Left ventricle myocardium superior (tissue), 1 donor: Measurements from ENCODE around the gene ETFB. TPM values are rescaled to one million over a fixed set of nuclear protein-coding genes. Genes with fewer than 3 reads are reported as not detected.

ENCODE experiments used
- ATAC-seq: fragments of 200-7000 bp; cut with Tn5 transposase; one replicate; pipeline ENCODE4 v1.9.1; 2020; ENCODE audit warnings: mild to moderate bottlenecking, moderate library complexity
- DNase-seq: peaks from one replicate; pipeline ENCODE4 v3.0.0-alpha.2; 2020
- intact Hi-C: fragments of 100-400 bp; cut with micrococcal nuclease; formaldehyde crosslinking; loops from one replicate; pipeline ENCODE4 v1.11.0; 2022
- total RNA-seq: library from RNA; stranded (reverse); fragmentation: NEBNext Ultra II Directional; extraction: Animal tissue kit (Norgen Biotek cat#: 25700); gene quantifications from one replicate; pipeline ENCODE4 v1.2.1, GENCODE V29; 2021
- donor health status: DM: no; HTN: yes; CAD: no; lungs with severe emphysema.

The ETFB gene
- total RNA-seq, 1 donor from 2014 or later: 448 TPM

DNA sequence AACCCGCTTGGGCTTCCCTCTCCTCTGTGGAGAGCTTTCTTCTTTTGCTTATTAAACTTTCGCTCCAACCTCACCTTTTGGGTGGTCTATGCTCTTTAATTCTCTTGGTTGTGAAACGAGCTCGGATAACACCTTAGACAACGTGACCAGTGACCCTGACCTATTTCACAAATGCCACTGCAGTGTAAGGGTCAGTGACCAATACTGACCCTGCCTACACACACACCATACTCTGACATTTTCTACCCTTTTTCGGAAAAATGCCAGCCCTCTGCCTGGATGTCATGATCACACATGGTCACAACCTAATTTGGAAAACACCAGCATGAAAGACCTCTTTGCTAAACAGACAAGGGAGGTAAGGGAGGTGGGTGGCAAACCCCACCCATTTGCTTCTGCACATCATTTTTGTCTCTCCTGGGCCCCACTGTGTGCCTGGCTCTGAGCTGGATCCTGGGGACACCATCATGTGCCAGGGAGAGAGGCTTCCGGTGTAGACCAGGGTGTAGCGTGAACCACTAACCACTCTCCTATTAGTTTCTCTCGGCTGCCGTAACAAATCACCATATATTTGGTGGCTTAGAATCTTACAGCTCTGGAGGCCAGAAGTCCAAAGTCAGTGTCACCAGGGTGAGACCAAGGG is 9.9 kb downstream of the ETFB start:
- intact Hi-C loops: no loop called here
- ATAC-seq (no peak), DNase-seq (no peak)

DNA sequence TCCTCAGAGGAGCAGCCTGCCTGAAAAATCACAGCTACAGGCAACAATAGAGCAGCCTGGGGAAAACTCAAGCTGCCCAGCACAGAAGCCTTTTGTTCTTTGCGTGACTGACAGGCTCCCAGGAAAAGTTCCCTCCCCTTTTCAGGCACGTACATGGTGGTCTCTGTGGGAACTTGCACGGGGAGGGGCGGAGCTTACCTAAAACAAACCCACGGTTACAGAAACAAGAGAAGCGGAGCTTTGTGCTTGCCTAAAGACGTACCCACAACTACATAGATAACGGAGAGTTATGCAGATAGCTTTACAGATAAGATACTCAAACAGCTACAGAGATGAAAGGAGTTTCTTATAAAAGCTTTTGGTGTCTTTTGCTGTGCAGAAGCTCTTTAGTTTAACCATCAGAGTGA is 11.4 kb downstream of the ETFB start:
- DNase-seq (no peak), ATAC-seq (no peak)
- intact Hi-C loops: no loop called here

DNA sequence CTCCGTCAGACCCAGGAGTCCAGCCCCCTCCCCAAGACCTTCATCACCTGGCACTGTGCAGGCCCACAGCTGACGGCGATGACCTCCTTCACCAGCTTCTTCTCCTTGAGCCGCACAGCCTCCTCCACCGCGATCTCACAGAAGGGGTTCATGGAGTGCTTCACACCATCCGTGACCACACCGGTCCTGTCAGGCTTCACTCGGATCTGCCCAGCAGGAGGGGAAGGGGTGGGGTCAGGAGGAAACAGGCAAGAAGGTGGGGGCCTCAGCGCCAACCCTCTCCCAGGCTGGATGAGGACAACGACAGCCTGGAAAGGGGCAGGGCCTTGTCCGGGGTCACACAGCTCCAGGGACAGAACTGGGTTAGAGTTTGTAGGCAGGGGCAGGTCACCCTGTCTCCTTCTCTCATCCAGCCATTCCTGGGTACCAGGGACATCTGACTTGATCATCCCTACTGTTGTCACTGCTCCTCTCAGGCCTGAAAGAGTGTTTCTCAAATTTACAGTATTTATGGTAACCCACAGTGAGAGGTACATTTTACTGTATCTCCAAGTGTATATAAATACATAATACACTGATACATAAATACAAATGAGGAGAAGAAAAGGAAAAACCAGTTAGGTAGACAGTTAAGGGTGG is 12.0 kb downstream of the ETFB start:
- ATAC-seq: no peak
- DNase-seq: no peak
- intact Hi-C loops: no loop called here

DNA sequence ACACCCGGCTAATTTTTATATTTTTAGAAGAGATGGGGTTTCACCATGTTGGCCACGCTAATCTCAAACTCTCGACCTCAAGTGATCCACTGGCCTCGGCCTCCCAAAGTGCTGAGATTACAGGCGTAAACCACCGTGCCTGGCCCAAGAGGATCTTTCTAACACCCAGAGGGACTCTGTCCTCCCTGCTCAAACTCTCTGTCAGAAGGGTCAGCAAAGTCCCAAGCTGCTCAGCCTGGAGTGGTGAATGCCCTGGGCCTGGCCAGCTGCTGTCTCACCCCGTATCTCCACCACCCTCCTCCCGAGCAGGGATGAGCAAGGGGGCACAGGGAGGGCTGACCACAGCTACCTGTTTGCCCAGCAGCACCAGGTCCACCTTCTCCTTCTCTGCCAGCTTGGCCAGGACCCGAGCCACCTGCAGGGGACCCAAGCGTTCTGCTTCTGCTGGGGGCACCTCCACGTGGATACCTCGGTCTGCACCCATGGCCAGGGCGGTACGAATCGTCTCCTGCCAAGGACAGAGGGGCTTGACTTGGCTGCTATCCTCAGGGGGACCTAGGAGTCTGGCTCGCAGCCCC is 13.3 kb downstream of the ETFB start:
- no peak for ATAC-seq
- intact Hi-C loops: no loop called here
- DNase-seq: no peak

DNA sequence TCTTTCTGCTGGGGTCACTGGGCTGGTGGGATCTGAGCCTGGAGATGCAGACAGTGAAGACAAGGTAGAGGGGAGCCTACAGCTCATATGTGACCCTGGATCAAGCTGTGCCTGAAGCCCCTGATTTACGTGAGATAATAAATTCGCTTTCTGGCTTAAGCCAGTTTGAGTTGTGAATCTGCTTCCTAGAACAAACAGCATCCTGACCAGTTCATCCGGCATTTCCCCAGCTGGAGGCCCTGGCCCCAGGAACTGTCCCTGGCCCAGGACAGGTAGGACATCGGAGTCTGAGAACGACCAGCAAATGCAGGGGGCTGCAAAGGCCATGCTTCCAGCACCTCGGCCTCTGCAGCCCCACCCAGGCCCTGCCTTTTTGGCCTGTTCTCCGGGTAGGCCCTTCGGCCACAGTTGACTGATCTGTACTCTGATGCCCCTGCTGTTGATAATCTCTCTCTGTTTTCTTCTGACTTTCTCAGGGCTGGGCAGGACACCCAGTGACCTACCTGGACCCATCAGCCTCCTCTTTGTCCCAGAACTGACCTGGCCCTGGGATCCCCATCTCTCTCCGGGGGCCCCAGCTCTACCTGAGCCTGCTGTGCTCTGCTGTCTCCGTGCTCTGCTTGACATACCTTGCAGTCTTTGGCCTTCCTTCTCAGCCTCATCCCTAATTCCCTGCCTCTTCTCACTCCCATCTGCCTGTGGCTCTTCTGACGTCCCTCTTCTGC is 14.8 kb downstream of the ETFB start:
- ATAC-seq: no peak
- no peak for DNase-seq
- intact Hi-C loops: no loop called here

DNA sequence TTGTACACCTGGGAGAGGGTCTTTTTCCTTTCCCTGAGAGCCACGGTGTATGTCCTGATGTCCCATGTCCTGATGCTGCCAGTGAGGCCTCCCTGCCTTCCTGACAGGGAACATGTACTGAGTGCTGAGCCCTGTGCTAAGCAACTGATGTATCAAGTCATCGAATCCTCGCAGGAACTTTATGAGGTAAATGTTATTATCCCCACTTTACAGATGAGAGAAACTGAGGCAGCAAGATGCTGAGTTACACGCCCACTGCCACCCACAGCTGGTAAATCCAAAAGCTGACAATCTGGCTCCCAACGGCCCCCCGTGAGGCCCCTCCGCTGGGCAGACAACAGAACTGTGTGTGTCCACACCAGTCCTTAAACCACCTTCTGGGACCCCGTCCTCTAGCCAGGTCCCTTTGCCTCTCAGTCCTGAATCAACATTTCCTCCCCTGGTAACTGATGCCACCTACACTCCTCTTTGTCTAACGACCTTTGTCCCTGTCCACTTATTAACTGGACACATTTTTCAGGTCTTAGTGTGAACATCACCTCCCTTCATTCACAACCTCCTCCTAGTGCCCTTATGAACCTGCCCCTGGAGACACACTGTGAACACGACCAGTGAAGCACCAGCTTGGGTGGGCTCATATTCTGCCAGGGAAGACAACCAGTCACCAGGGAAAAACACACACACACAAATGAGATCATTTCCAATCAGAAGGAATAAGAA is 18.8 kb downstream of the ETFB start:
- intact Hi-C loops: no loop called here
- DNase-seq: no peak
- no peak for ATAC-seq

DNA sequence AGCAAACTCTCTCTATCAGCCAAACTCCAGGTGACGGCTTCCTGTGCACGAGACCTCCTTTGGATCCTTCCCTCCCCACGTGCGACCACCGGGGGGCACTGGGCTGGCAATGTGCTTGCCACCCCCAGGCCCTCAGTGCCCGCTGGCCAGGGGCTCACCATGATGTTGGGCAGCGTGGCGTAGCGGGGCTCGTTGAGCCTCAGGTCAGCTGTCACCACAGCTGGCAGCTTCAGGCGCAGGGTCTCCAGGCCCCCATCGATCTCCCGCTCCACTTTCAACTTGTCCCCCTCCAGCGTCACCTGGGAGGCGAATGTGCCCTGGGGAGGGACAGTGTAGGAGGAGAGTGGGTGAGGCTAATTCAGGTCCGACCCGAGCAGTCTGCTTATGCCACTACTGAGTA is 19.4 kb downstream of the ETFB start:
- no peak for ATAC-seq
- intact Hi-C loops: no loop called here
- DNase-seq: no peak

DNA sequence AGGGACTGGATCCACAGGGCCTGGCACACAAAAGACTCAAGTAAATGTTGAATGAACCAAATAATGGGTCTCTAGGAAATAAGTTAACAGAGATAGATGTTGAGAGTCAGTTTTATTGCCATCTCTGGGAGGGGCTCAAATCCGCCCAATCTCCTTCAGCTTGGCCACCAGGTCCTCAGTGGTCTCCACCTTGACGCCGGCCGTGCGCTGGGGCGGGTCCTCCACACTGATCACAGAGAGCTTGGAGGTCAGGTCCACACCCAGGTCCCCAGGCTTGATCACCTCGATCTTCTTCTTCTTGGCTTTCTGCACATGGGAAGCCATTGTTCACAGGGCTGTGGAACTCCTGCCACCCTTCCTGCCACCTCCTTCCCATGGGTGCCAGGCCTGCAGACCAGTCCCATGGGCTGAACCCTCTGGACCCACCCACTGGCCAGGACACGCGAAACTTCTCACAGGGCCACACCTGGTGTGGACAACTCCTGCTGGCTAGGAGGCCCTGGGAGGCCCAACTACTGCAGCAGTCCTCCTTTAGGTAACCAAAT is 21.0 kb downstream of the ETFB start:
- intact Hi-C loops: no loop called here
- DNase-seq (no peak), ATAC-seq (no peak)

DNA sequence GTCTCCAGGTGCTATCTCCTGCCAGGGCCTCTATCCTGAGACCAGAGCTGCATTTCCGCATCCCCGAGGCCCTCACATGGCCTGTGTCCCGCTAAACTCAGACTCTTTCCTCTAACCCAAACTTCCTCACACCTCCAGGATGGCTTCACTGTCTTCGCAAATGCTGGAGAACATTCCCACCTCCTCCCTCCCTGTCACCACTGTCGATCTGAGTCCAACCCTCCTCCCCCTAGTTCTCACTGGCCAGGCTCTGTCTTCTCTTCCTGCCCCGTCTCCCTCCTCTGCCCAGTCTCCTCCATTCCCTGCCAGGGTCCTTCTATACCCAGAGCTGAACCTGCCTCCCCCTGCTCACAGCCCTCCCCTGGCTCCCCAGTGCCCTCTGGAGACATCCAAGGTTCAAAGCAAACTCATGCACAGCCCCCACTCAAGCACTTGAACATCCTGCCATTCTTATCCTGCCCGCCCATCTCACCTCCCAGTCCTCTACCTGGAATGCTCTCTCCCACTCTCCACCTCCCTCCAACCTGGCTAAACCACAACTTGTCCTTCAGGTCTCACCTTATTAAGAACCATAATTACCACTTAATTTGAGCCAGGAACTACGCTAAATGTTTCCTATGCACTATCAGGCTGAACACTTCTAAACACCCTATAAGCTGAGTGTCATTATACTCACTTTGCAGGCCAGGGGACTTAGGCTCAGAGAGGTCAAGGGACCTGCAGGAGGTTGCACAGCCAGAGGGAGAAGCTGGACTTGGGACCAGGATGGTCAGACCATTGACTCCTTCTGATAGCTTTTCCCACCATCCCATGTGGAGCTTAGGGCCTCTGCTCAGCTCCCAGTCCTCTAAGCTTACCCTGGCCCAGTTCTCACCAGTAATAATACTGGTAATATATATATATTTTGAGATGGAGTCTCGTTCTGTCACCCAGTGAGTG is 23.3 kb downstream of the ETFB start:
- no peak for DNase-seq
- intact Hi-C loops: no loop called here

DNA sequence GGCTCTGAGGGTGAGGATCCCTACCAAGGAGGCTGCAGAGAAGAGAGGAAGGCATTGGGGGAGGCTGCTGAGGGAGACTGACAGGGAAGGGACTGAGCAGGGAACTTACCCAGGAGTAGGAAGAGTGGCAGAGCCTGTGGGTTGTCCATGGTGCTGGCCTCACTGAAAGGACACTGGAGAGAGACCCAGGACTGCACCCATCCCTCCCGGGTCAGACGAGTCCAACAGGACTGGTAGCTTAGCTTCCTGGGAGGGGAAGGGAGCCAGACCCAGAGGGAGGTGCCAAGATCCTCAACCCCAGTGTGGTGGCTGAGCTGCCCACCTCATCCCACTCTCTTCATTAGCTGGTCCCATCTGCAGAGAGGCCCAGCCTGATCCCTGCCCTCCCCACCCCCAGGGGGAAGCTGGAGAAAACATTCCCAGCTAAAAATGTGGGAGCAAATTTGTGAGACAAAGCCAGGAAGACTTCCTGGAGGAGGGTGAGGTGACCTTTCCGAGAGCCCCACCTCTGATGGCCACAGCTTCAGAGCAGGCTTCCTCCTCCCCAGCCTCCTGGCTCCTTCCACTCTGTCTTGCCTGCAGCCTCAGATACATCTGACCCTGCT is 24.1 kb downstream of the ETFB start, which contains the start of gene VSIG10L:
Gene VSIG10L, minus strand, starts transcription at position 164 of the 605 bp plus-strand sequence. Its CDS starts 15 bp downstream, at position 149.
- intact Hi-C loops: no loop called here
- ATAC-seq (no peak), DNase-seq (no peak)

More for the DNA sequence above, 23.3 kb downstream of the ETFB start:
- no peak for ATAC-seq

DNA sequence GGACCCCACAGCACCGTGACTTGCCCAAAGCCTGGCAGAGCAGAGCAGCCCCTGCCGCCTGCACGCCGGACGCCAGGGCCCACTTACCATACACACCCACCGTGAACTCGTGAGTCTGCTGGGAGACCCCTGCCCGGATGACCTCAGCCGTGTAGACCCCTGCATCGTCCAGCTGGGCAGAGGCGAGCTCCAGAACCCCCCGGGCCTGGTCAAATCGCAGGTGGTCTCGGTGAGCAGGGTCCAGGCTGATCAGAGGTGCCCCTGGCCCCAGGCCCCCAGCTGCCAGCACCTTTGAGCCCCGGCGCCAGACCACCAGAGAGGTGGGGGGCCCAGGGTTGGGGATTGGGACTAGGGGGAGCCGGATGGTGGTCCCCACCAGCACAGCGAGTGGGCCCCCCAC is 25.1 kb downstream of the ETFB start:
- intact Hi-C loops: no loop called here
- ATAC-seq: no peak
- no peak for DNase-seq

DNA sequence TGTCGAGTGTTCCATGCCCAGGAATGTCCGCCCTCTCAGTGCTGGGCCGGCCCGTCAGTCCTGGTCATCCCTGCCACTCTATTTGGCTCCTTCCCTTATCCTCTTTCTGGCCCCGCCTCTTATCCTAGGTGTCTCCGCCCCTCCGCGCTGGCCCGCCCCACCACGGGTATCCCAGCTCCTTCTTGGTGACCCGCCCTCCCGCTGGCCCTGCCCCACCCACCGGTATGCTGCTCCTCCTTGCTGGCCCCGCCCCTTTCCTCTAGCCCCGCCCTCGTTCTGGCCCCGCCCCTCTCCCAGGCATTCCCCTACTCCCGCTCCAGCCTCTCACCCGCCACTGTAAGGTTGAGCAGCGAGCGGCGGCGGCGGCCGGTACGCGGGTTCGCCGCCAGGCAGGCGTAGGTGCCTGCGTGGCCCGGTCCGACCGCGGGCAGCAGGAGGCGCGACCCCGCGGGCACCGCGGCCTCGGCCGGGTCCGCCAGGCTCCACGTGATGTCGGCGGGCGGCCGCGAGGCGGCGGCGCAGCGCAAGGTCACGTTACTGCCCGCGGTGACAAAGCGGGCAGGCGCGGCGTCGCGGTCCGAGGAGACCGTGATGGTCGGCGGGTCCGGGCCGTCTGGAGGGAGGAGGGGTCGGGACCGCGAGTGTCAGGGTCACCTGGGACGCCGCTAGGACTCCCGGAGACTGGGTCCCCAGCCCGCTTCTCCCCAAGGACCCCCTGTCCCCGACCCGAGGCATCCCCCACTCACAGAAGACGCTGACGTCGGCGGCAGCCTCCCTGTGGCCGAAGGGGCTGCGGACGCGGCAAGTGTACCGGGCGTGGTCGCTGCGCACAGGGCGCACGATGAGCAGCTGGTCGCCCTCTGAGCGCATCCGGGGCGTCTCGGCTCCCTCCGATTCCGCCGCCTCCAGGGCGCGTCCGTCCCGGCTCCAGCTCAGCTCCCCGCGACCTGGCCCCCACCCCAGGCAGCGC is 26.2 kb downstream of the ETFB start:
- intact Hi-C loops: loop anchor here (10.0 kb wide), 1 partner anchor 95 kb away; no protein-coding TSS in a partner anchor
- DNase-seq (peak; percentile 98), ATAC-seq (peak; percentile 96)

DNA sequence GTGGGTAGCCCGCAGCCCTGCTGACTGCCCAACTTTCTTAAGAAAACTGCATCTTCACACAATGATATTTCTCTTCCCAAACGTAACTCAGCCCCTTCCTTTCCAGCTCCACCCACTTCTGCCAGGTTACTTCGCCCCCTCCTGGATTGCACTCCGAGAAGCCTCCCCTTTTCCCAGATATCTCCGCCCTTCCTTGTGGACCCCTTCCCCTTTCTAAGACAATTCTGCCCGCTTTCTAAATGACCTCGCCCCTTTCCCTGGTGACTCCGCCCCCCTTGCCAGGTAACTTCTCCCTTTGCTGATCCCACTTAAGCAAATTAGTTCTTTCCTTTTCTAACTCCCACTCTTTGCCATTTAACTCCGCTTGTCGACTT is 26.9 kb downstream of the ETFB start:
- no peak for DNase-seq
- intact Hi-C loops: loop anchor here (10.0 kb wide), 1 partner anchor 96 kb away; no protein-coding TSS in a partner anchor
- no peak for ATAC-seq

DNA sequence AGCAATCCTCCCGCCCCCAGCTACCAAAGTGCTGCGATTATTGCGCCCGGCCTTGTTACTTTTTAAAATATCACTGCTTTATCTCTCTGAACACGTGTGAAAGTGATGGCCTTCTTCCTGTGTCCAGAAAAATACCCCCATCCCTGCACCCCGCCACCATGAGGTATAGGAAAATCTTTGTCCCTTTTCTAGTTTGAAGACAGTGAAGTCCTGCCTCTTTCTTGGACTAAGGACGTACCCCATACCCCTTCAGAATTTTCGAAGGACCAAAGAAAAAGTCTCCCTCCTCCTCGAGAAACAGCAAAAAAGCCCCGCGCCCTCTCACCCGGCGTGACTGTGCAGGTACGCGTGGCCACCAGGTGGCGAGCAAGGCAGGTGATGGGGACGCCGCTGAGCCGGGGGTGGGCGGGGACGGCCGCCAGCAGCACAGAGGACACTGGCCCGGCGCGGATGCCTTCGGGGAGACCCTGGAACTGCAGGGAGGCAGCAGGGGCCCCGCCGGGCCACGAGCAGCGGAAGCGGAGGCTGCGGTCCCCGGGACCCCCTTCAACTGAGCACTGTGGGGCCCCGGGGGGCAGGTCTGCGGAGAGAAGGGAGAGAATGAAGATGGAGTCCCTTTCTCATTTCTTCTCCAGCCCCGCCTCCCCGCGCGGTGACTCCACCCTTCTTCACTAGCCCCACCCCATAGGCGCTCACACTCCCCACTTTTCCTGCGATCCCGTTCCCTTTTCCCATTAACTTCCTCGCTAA is 27.4 kb downstream of the ETFB start:
- peak; percentile 89 for DNase-seq
- intact Hi-C loops: loop anchor here (10.0 kb wide), 1 partner anchor 96 kb away; no protein-coding TSS in a partner anchor
- peak; percentile 78 for ATAC-seq

DNA sequence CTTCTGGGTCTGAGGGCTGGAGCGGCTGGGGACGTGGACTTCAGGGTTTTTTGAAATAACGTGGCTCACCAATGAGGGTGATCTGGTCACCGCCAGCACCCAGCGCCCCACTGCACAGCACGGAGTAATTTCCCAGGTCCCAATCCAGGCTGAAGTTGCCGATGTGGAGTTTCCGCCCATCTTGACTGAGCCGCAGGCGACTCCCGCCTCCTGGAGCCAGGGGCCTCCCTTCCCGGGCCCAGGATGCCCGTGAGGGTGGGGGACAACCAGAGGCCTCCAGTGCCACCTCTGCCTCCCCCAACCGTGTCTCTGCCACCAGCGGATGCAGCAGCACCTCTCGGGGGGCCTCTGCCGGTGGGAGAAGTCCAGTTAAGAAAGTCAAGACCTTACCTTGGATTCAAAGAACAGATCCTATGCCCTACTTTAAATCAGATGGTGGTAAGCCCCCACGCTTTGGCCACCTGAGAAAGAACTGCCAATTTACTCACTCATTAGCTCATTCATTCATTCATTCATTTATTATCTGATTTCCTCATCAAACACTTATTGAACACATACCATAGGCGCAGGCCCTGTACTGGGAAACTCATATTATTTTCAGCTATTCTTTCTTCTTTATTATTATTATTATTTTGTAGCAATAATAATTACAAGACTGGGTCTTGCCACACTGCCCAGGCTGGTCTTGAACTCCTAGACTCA is 28.2 kb downstream of the ETFB start:
- intact Hi-C loops: loop anchor here (10.0 kb wide), 1 partner anchor 97 kb away; no protein-coding TSS in a partner anchor
- ATAC-seq (no peak), DNase-seq (no peak)
